ENCODE measurements around the gene NSUN2.

- TF ChIP-seq EZH2 (optimal IDR thresholded peaks at IDR 0.05; ENCODE audit: low read depth, low read length), result no peak
- TF ChIP-seq CTCF (IDR thresholded peaks at IDR 0.05; ENCODE audit: low read length), result no peak
These were observed 43.9 kb upstream of the NSUN2 start for GRCh38 chr5:6676702-6677101.
